Hematopoietic multipotent progenitor cell (in vitro differentiated cells): Measurements from ENCODE around the gene PITRM1. TPM values are rescaled to one million over a fixed set of nuclear protein-coding genes. Genes with fewer than 3 reads are reported as not detected.
A peak's percentile ranks its signal among the peaks of the same experiment; 100 is the strongest.
"Not testable (repeated sequence)": the region's sequence is repeated elsewhere in the genome, so short reads cannot be mapped to it uniquely, and the experiment has no call there.

Source experiments
- DNase-seq, 3 donors: peaks; one replicate each; pipeline ENCODE4 v3.0.0-alpha.2; 2011 to 2015; ENCODE audit warnings: low read depth in 2 of 3, low spot score in 2 of 3
- total RNA-seq: library from RNA; depleted of rRNA; stranded (reverse); fragments of >200 nt; gene quantifications from one replicate; pipeline ENCODE4 v1.2.3, GENCODE V29; 2012

PITRM1 gene
- 63.6 TPM for total RNA-seq

- DNase-seq: peak; percentile 99 to 100 (median 99)
Measured at GRCh38 chr10:3172446-3173170, at the start of gene PITRM1. TSS of gene PITRM1 (minus strand) at chr10:3172782. CDS start at chr10:3172772, 10 bp downstream.

GRCh38 chr10:3222068-3222467 is 49.5 kb upstream of the PITRM1 start:
- DNase-seq: no peak

GRCh38 chr10:3221601-3222000 is 49.0 kb upstream of the PITRM1 start:
- DNase-seq: not testable (repeated sequence)

- DNase-seq: no peak
Measured at GRCh38 chr10:3220853-3221252, 48.3 kb upstream of the PITRM1 start.

GRCh38 chr10:3219021-3219628 is 46.5 kb upstream of the PITRM1 start:
- not testable (repeated sequence) for DNase-seq

- no peak for DNase-seq
Measured at GRCh38 chr10:3217853-3218252, 45.3 kb upstream of the PITRM1 start.

- DNase-seq: no peak
Measured at GRCh38 chr10:3217301-3217700, 44.7 kb upstream of the PITRM1 start.

GRCh38 chr10:3215153-3215775 is 42.7 kb upstream of the PITRM1 start:
- DNase-seq: no peak

GRCh38 chr10:3213758-3214515 is 41.4 kb upstream of the PITRM1 start:
- DNase-seq: no peak

- DNase-seq: no peak
Measured at GRCh38 chr10:3213208-3213607, 40.6 kb upstream of the PITRM1 start.

- DNase-seq: no peak
Measured at GRCh38 chr10:3210251-3210877, 37.8 kb upstream of the PITRM1 start.

- DNase-seq: no peak
Measured at GRCh38 chr10:3208481-3209406, 36.2 kb upstream of the PITRM1 start.

- DNase-seq: no peak
Measured at GRCh38 chr10:3207351-3207750, 34.8 kb upstream of the PITRM1 start.

- no peak for DNase-seq
Measured at GRCh38 chr10:3206511-3207157, 34.1 kb upstream of the PITRM1 start.

- DNase-seq: no peak
Measured at GRCh38 chr10:3203972-3204371, 31.4 kb upstream of the PITRM1 start.

GRCh38 chr10:3203016-3203811 is 30.6 kb upstream of the PITRM1 start:
- no peak for DNase-seq

- DNase-seq: no peak
Measured at GRCh38 chr10:3201796-3202195, 29.2 kb upstream of the PITRM1 start.

- DNase-seq: peak in 2 of 3 donors; percentile 21 to 61
Measured at GRCh38 chr10:3199488-3199887, 26.9 kb upstream of the PITRM1 start.
